ENCODE data around the gene ZNG1C.
"Not testable (repeated sequence)": the region's sequence is repeated elsewhere in the genome, so short reads cannot be mapped to it uniquely, and the experiment has no call there.

Gene ZNG1C

DNA sequence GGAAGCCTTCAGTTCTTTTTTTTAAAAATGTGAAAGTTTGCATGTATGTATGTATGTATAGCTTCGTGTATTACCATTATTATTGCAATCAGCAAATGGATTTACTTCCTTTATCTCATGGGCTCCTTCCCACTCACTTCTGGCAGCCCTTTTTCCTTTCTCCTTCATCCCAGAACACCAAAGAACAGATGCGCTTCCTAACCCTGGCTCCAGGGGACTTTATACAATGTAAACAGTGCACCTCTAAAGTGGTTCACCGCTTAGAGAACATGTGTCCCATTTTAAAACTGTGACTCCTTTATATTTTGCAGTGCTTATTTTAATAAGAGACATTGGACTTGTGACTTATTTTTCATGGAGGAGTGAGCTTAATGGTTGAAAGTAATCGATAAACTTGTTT lies 101.5 kb downstream of the ZNG1C start:
- DNase-seq: not testable (repeated sequence)

DNA sequence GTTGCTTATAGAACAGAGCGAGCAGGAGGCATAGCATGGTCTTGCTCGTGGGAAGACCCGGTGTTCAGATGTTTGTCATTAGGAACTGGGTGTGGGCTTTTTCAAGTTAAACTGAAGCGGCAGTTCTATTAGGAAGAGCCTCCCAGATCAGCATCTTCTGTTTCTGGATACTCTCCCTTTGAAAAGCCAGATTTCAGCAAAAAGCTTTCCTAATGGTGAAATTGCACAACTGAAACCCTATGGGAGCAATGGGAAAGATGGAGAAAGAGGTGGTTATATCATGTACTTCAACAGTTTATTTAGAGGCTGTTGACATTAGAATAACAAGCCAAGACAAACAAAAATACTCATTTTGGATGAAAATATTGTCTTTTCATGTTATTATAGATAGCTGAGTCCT lies 102.2 kb downstream of the ZNG1C start:
- DNase-seq: not testable (repeated sequence)

Data from stimulated activated CD4-positive, alpha-beta T cell treated with anti-CD3 and anti-CD28 coated beads, Interleukin-4, amount 100 ng/mL, for 1 hour (primary cell).